ENCODE results near the gene TMTC3.

The TMTC3 gene

GRCh38 chr12:88248606-88249005 is 106.5 kb downstream of the TMTC3 start:
- TF ChIP-seq SUZ12 (IDR thresholded peaks at IDR 0.05; ENCODE audit: extremely low read depth, insufficient read depth, insufficient read length) (no peak), ZNF274 (IDR thresholded peaks at IDR 0.05; ENCODE audit: low read depth, low read length) (no peak), YY1 (IDR thresholded peaks at IDR 0.05; ENCODE audit: insufficient read depth, insufficient read length) (no peak)
- no peaks in the 10 kb centered on the region for H3K36me3 ChIP-seq (ENCODE audit: insufficient read depth, insufficient read length, low read length)
- no peak overlapping the region for H3K9ac ChIP-seq (ENCODE audit: insufficient read length, low read depth)
- H3K4me3 ChIP-seq (ENCODE audit: insufficient read length, low read depth), result no peak overlapping the region
- no peaks in the 10 kb centered on the region for H3K27me3 ChIP-seq (ENCODE audit: insufficient read depth, insufficient read length)
- H3K4me1 ChIP-seq (ENCODE audit: insufficient read depth, insufficient read length), result no peaks in the 10 kb centered on the region
- no peak for DNase-seq (ENCODE audit: low read depth, low spot score)
- H3K9me3 ChIP-seq (ENCODE audit: insufficient read depth, low read length), result no peaks in the 10 kb centered on the region
